Prostate gland (tissue), 2 donors: ENCODE measurements around the gene DDRGK1. TPM values are rescaled to one million over a fixed set of nuclear protein-coding genes. Genes with fewer than 3 reads are reported as not detected.

ENCODE experiments used
- DNase-seq: peaks from one replicate; pipeline ENCODE4 v3.0.0-alpha.2; 2019; ENCODE audit warnings: low spot score
- H3K27ac ChIP-seq, 2 donors: fragments of 200-600 bp; sonication (generic); 2 replicates each; pipeline ENCODE4 v1.5.1; 2017 to 2019
- H3K27me3 ChIP-seq: fragments of 200-600 bp; sonication (generic); replicated peaks from 2 replicates; pipeline ENCODE4 v1.5.1; 2019; ENCODE audit not compliant: insufficient read depth
- H3K36me3 ChIP-seq, 2 donors: fragments of 200-600 bp; sonication (generic); 1 replicate in 1 of 2; 2 replicates in 1 of 2; pipeline versions ENCODE4 v1.5.1 to v1.8.1; 2017 to 2019
- H3K4me1 ChIP-seq: fragments of 200-600 bp; sonication (generic); replicated peaks from 2 replicates; pipeline ENCODE4 v1.5.1; 2019
- H3K4me3 ChIP-seq, 2 donors: fragments of 200-600 bp; sonication (generic); 2 replicates each; pipeline ENCODE4 v1.5.1; 2017 to 2019
- H3K9me3 ChIP-seq: fragments of 200-600 bp; sonication (generic); 2 replicates; pipeline ENCODE4 v1.5.1; 2017
- POLR2A ChIP-seq: fragments of 450-650 bp; IDR thresholded peaks from one replicate; pipeline ENCODE4 v1.6.1; 2016; ENCODE audit warnings: antibody characterized with exemption, mild to moderate bottlenecking
- POLR2AphosphoS5 ChIP-seq: sonication (generic); formaldehyde crosslinking; IDR thresholded peaks from one replicate; pipeline ENCODE4 v1.6.1; 2017; ENCODE audit warnings: antibody characterized with exemption
- WGBS: methylation state at CpG from one replicate; pipeline ENCODE4 v1.1.5; 2018; 5-methylcytosine and 5-hydroxymethylcytosine counted together
- intact Hi-C: fragments of 100-400 bp; cut with DNase I; formaldehyde crosslinking; loops from one replicate; pipeline ENCODE4 v1.14.2; 2022
- total RNA-seq, 2 donors: library from RNA; depleted of rRNA; stranded (reverse); fragments of >200 nt; gene quantifications; one replicate each; pipeline ENCODE4 v1.1.0, GENCODE V29; 2016
- TF ChIP-seq, protein P1 (sequence below), 4 experiments: fragments of 200-600 bp in 2 of 4; fragments of 450-650 bp in 2 of 4; sonication (generic) in 2 of 4; IDR thresholded peaks; 1 replicate in 3 of 4; 2 replicates in 1 of 4; pipeline ENCODE4 v1.5.1; 2016 to 2019; ENCODE audit warnings: antibody characterized with exemption in 4 of 4, mild to moderate bottlenecking in 2 of 4, moderate library complexity in 2 of 4

Gene DDRGK1
- total RNA-seq, 2 donors from 2014 or later = 87.5 to 126 TPM

DNA sequence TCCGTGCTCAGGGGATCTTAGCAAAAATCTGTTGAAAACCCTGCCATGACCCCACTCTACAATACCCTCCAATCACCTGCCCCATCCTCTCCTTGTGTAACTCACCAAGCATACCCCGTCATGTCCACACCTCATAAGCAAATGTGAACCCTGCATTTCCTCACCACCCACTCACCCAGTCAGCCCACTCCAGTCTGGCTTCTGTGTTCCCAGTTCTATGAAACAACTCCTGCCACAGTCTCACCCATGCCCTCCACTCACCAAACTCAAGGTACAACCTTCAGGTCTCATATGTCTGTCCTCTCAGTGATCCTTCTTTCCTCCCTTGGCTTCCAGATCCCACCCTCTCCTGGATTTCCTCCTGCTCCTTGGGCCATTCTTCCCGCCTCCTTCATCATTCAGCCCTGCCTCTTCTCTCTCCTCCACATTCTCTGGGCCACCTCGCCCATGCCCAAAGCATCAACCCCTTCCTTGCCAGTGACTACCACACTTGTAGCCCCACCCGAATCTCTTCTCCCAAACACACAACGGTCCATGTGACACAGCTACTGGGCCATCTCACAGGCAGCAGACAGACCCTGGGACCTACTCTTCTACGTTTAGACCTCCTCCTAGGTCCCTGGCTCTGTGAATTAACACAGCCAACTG is 8.8 kb downstream of the DDRGK1 start:
- peaks cover 35 to 37% of the 10 kb centered on the region in 2 donors for H3K36me3 ChIP-seq
- TF ChIP-seq POLR2A = no peak
- TF ChIP-seq, protein P1, sequence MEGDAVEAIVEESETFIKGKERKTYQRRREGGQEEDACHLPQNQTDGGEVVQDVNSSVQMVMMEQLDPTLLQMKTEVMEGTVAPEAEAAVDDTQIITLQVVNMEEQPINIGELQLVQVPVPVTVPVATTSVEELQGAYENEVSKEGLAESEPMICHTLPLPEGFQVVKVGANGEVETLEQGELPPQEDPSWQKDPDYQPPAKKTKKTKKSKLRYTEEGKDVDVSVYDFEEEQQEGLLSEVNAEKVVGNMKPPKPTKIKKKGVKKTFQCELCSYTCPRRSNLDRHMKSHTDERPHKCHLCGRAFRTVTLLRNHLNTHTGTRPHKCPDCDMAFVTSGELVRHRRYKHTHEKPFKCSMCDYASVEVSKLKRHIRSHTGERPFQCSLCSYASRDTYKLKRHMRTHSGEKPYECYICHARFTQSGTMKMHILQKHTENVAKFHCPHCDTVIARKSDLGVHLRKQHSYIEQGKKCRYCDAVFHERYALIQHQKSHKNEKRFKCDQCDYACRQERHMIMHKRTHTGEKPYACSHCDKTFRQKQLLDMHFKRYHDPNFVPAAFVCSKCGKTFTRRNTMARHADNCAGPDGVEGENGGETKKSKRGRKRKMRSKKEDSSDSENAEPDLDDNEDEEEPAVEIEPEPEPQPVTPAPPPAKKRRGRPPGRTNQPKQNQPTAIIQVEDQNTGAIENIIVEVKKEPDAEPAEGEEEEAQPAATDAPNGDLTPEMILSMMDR (IDR thresholded peaks at IDR 0.05) = no peak
- no peak for TF ChIP-seq POLR2AphosphoS5
- WGBS = 91% methylated on average over 7 of the region's 7 CpGs

DNA sequence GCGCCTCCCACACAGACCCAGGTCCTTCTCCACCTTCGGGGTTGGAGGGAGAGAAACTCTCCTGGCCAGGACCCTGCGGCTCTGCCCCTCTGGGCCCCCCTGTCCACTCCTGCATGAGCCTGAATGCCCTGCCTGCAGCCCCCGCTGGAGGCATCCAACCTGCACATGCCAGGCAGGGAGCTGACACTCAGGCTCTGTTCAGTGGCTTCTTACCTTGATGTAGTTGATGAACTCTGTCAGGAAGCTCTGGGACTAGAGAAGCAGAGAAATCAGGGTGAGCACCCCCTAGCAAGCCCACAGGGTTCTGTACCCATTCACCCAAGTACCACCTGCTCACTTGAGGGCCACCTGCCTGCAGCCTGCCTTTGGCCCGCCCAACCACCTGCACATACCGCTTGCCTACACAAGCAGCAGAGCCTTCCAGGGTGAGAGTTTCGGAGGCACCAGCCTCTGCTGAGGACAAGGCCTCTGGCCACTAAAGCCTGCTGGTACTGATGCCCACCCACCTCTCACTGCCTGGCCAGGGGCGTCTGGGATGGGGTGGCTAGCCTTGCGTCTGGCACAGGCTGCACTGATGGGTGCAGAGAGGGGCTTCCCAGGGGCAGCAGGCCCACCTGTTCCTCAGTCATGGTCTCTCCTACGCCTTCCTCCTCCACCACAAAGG is 9.7 kb downstream of the DDRGK1 start:
- H3K27me3 ChIP-seq = no peaks in the 10 kb centered on the region
- no peaks in the 10 kb centered on the region for H3K9me3 ChIP-seq
- H3K36me3 ChIP-seq = peaks cover 28 to 39% of the 10 kb centered on the region in 2 donors
- no peaks in the 10 kb centered on the region for H3K4me1 ChIP-seq
- 93% methylated on average over 10 of the region's 10 CpGs for WGBS
- no peak for DNase-seq
- intact Hi-C loops = no loop called here
- TF ChIP-seq POLR2A (no peak), POLR2AphosphoS5 (no peak)
- TF ChIP-seq, protein P1 (IDR thresholded peaks at IDR 0.05) = no peak
- H3K4me3 ChIP-seq = no peak overlapping the region
- H3K27ac ChIP-seq = no peak overlapping the region

More for the DNA sequence above, 8.8 kb downstream of the DDRGK1 start:
- Histone ChIP-seq H3K27ac (no peak overlapping the region), H3K27me3 (no peaks in the 10 kb centered on the region), H3K4me3 (no peak overlapping the region), H3K4me1 (no peaks in the 10 kb centered on the region), H3K9me3 (no peaks in the 10 kb centered on the region)
- intact Hi-C loops = no loop called here
- DNase-seq = no peak

DNA sequence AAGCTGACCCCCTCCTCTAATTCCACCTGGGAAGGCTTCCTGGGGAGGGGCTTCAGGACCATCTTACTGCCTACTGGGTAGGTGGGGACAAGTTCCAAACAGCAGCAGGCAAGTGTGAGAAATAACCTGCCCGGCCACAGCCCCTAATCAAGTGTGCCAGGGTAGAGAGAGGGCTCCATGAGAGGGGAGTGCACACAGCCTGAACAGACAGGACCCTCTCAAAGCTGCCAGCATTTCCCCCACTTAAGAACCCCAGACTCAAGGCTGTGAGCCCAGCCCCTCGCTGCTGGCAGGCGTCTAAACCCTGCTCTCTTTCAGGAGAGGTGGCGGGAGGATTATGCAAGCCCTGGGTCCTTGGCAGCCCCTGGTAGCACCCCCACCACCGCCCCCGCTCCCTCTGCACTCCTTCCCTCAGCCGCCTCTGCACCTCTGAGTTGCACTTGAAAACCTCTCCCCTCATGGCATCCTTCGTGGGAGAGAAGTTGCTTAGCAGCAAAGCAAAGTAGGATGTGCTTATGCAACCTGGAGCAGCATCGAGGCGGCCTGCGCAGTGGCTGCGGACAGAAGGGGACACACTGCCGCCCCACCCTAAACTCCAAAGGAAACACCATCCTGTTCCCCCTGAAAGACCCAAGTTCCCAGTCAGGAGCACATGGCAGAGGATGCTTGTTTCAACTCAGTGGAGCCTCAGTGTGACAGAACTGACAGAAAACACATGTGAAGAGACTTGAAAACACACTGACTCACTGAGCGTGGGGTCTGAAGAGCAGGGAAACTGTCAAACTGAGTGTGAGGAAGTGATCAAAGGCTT is 10.5 kb downstream of the DDRGK1 start:
- peaks cover 26 to 33% of the 10 kb centered on the region in 2 donors for H3K36me3 ChIP-seq
- H3K9me3 ChIP-seq = no peaks in the 10 kb centered on the region
- H3K4me3 ChIP-seq = no peak overlapping the region
- intact Hi-C loops = no loop called here
- H3K27ac ChIP-seq = no peak overlapping the region
- H3K4me1 ChIP-seq = no peaks in the 10 kb centered on the region
- TF ChIP-seq POLR2A = no peak
- no peak for DNase-seq
- no peaks in the 10 kb centered on the region for H3K27me3 ChIP-seq
- WGBS = 93% methylated on average over 14 of the region's 14 CpGs

DNA sequence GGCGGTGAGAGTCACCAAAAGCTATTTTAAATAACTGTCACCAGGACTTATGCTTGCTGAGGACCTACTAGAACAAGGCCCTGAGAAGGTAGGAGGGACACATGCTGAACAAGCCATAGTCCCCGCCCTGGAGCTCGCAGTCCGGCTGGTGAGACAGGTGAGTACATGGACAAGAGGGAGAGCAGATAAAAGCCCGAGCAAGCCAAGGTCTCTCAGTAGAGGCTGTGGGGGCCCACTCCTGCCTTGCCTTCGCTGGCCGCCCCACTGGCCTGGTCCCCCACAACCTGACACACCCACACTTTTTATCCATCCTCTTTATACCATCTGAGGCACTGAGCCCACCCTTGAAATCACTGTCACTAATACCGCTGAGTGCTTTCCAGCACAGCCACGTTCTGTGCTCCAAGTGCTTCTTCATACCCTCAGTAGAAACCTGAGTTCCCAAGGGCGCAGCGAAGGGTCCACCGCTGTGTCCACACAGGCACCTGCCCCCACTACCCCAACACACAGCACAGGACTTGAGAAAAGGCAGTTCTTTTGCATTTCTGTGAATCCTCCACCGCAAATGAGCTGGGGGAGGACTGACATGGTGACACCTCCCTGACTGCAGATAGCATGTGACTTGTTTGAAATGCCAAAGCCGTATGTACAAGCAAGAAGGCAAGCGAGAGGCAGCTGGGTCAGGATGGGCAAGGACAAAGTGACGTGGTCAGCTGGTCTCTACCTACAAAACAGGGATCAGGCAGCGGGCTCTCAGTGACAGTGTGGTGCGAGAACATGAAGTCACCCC is 12.1 kb downstream of the DDRGK1 start:
- Histone ChIP-seq H3K27ac (no peak overlapping the region), H3K4me3 (no peak overlapping the region), H3K4me1 (no peaks in the 10 kb centered on the region), H3K36me3 (peaks cover 26 to 33% of the 10 kb centered on the region in 2 donors), H3K27me3 (no peaks in the 10 kb centered on the region), H3K9me3 (no peaks in the 10 kb centered on the region)
- no peak for DNase-seq
- TF ChIP-seq POLR2AphosphoS5 = no peak
- WGBS = 91% methylated on average over 18 of the region's 18 CpGs
- intact Hi-C loops = no loop called here

DNA sequence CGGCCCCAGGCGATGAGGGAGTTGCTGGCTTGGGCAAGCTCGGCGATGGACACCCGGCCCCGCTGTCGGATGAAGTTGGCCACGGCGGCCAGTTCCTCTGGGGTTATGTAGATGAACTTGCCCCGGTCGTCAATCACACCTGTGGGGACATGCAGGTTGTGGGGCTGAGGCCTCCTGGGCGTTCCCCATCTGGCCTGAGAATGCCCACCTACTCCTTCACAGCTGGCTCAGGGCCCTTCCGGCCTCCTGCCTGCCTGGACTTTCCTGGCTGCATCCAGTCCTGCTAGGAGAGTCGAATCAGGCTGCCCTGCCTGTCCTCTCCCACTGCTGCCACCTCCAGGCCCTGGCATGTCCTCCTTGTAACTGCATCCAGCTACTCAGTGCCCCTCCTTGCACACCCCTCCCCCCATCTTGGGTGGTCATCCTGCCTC is 13.8 kb downstream of the DDRGK1 start:
- H3K36me3 ChIP-seq = peaks cover 26 to 33% of the 10 kb centered on the region in 2 donors
- intact Hi-C loops = no loop called here

More for the DNA sequence above, 13.8 kb downstream of the DDRGK1 start:
- TF ChIP-seq POLR2A (no peak), POLR2AphosphoS5 (no peak)
- TF ChIP-seq, protein P1 (IDR thresholded peaks at IDR 0.05) = no peak
- no peak for DNase-seq
- Histone ChIP-seq H3K27me3 (no peaks in the 10 kb centered on the region), H3K4me1 (no peaks in the 10 kb centered on the region), H3K4me3 (no peak overlapping the region), H3K9me3 (no peaks in the 10 kb centered on the region), H3K27ac (no peak overlapping the region)
- WGBS = 83% methylated on average over 13 of the region's 14 CpGs
